ENCODE data around the gene ARFGEF2. TPM values are rescaled to one million over a fixed set of nuclear protein-coding genes. Genes with fewer than 3 reads are reported as not detected.
"Not testable (repeated sequence)": the region's sequence is repeated elsewhere in the genome, so short reads cannot be mapped to it uniquely, and the experiment has no call there.

Gene ARFGEF2
- total and polyA plus RNA-seq, 5 donors from 2014 or later: 6.8 to 22.1 (median 7.7) TPM

DNA sequence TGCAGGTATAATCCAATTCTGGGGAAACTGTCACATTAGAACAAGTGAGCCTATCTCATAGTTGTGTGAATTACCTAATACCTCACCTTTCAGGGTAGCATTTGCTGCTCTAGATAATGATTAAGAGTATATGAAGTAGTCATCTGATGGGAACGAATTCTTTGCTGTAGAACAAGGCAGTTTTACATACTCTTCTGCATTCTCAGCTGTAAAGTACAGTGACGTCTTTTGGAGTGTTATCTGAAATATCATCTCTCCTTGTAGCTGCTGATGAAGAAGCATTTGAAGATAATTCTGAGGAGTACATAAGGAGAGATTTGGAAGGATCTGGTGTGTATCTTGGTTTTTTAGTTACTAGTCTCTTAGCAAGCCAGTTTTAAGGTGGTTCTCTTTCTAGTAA is 153.0 kb downstream of the ARFGEF2 start:
- Mint-ChIP-seq H3K36me3 (peaks cover 26% of the 10 kb centered on the region), H3K27me3 (no peaks in the 10 kb centered on the region), H3K4me3 (no peak overlapping the region), H3K4me1 (peaks cover 0 to 8% (median 3%) of the 10 kb centered on the region in 4 donors), H3K27ac (peak overlapping the region in 2 of 3 donors; percentile 22 to 23), H3K9me3 (no peaks in the 10 kb centered on the region)
- DNase-seq: no peak
- Histone ChIP-seq H3K36me3 (ENCODE audit: control insufficient read depth, insufficient read depth, low read length) (peaks cover 90% of the 10 kb centered on the region), H3K4me3 (ENCODE audit: low read depth, low read length) (no peak overlapping the region), H3K27me3 (ENCODE audit: control insufficient read depth, insufficient read depth, low read length) (no peaks in the 10 kb centered on the region), H3K4me1 (ENCODE audit: control insufficient read depth, insufficient read depth, low read length, poor library complexity, severe bottlenecking) (no peaks in the 10 kb centered on the region), H3K27ac (ENCODE audit: insufficient read depth, low read length, poor library complexity, severe bottlenecking) (no peak overlapping the region), H3K9me3 (ENCODE audit: control insufficient read depth in 2 of 2, low read length in 2 of 2) (no peaks in the 10 kb centered on the region)
- ATAC-seq (ENCODE audit: low read depth in 2 of 2): no peak

DNA sequence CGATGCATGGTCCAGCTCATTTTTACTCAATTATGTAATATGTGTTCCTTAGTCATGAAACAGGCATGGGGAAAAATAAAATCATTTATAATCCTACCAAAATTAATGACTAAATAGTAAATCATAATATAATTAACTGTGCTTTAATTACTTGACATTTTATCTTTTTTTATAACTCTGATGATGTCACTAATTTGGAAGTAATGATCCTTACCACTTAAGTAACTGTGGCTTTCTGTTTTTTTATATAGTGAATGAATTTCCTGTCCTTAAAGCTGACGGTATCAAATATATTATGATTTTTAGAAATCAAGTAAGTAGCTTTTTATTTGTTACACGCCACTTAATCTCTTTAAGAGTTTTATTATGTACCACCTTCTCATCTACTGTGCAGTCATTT is 156.8 kb downstream of the ARFGEF2 start:
- Histone ChIP-seq H3K9me3 (ENCODE audit: control insufficient read depth in 2 of 2, low read length in 2 of 2) (no peaks in the 10 kb centered on the region), H3K4me1 (ENCODE audit: control insufficient read depth, insufficient read depth, low read length, poor library complexity, severe bottlenecking) (no peaks in the 10 kb centered on the region), H3K4me3 (ENCODE audit: low read depth, low read length) (no peak overlapping the region), H3K27me3 (ENCODE audit: control insufficient read depth, insufficient read depth, low read length) (no peaks in the 10 kb centered on the region), H3K27ac (ENCODE audit: insufficient read depth, low read length, poor library complexity, severe bottlenecking) (no peak overlapping the region), H3K36me3 (ENCODE audit: control insufficient read depth, insufficient read depth, low read length) (peaks cover 87% of the 10 kb centered on the region)
- H3K27ac Mint-ChIP-seq: no peak overlapping the region
- DNase-seq (no peak), ATAC-seq (ENCODE audit: low read depth in 2 of 2) (no peak)
- H3K9me3 Mint-ChIP-seq: no peaks in the 10 kb centered on the region
- H3K27me3 Mint-ChIP-seq: no peaks in the 10 kb centered on the region
- no peak overlapping the region for H3K4me3 Mint-ChIP-seq
- H3K36me3 Mint-ChIP-seq: peaks cover 21% of the 10 kb centered on the region
- H3K4me1 Mint-ChIP-seq: peaks cover 0 to 6% (median 2%) of the 10 kb centered on the region in 4 donors

DNA sequence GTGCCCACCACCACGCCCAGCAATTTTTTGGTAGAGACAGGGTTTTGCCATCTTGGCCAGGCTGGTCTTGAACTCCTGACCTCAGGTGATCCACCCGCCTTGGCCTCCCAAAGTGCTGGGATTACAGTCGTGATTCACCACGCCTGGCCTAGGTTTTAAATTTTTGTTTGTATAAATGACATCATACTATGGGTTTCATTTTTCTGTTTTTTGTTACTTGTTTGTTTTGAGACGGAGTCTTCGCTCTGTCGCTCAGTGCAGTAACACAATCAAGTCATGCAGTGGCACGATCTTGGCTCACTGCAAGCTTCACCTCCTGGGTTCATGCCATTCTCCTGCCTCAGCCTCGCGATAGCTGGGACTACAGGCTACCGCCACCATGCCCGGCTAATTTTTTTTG is 160.8 kb downstream of the ARFGEF2 start:
- peaks cover 31% of the 10 kb centered on the region for H3K36me3 Mint-ChIP-seq
- H3K27ac Mint-ChIP-seq; H3K4me3 ChIP-seq (ENCODE audit: low read depth, low read length); H3K4me3 Mint-ChIP-seq; H3K4me1 ChIP-seq (ENCODE audit: control insufficient read depth, insufficient read depth, low read length, poor library complexity, severe bottlenecking); H3K9me3 ChIP-seq (ENCODE audit: control insufficient read depth in 2 of 2, low read length in 2 of 2); H3K4me1 Mint-ChIP-seq; DNase-seq; ATAC-seq (ENCODE audit: low read depth in 2 of 2); H3K27ac ChIP-seq (ENCODE audit: insufficient read depth, low read length, poor library complexity, severe bottlenecking); H3K9me3 Mint-ChIP-seq; H3K27me3 ChIP-seq (ENCODE audit: control insufficient read depth, insufficient read depth, low read length); H3K27me3 Mint-ChIP-seq: not testable (repeated sequence)
- H3K36me3 ChIP-seq (ENCODE audit: control insufficient read depth, insufficient read depth, low read length): peaks cover 85% of the 10 kb centered on the region

Other genes starting within 250 kb of the ARFGEF2 start
- gene PREX1, start 93.7 kb upstream of the ARFGEF2 start, total RNA-seq: 264 TPM
- gene PREX1, start 93.7 kb upstream of the ARFGEF2 start, polyA plus RNA-seq: 10 to 100 TPM; 40.8 to 58.5 (median 50.1) TPM
- gene CSE1L, start 124.6 kb downstream of the ARFGEF2 start, total RNA-seq: 29.6 TPM
- gene CSE1L, start 124.6 kb downstream of the ARFGEF2 start, polyA plus RNA-seq: 10 to 100 TPM; 23.7 to 33.9 (median 24.5) TPM